Iris pigment epithelial cell (primary cell): ENCODE measurements around the gene DLD.
"Not testable (repeated sequence)": the region's sequence is repeated elsewhere in the genome, so short reads cannot be mapped to it uniquely, and the experiment has no call there.

Source experiments
- DNase-seq: peaks from one replicate; pipeline ENCODE4 v3.0.0-alpha.2; 2011; ENCODE audit warnings: low read depth

Gene DLD

GRCh38 chr7:107874605-107875446, 16.2 kb upstream of the DLD start:
- DNase-seq, result peak; percentile 76

DNA sequence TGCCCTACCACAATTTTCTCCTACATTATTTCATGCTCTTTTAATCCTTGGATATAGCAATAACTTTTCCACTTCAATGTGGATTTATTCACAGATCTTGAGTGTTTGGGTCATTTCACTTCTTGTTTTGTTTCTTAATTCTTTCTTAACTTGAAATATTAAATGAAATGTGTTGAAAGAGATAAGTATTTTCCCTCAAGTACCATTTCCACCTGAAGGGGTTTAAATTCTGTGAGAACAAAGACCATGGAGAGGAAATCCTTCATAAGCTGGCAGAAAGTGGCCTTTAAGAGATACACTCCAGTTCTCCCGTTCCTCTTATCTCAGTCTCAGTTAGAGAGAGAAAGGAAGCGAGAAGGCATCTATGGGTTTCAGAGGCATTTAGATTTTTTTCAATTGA, 14.1 kb upstream of the DLD start:
- no peak for DNase-seq

- no peak for DNase-seq
Observed at GRCh38 chr7:107877731-107878382, 13.1 kb upstream of the DLD start.

- no peak for DNase-seq
Observed at GRCh38 chr7:107878636-107879035, 12.3 kb upstream of the DLD start.

GRCh38 chr7:107879400-107880035, 11.5 kb upstream of the DLD start:
- DNase-seq, result peak; percentile 71

- no peak for DNase-seq
Observed at GRCh38 chr7:107882766-107883165, 8.2 kb upstream of the DLD start.

- no peak for DNase-seq
Observed at GRCh38 chr7:107884066-107884818, 6.7 kb upstream of the DLD start.

DNA sequence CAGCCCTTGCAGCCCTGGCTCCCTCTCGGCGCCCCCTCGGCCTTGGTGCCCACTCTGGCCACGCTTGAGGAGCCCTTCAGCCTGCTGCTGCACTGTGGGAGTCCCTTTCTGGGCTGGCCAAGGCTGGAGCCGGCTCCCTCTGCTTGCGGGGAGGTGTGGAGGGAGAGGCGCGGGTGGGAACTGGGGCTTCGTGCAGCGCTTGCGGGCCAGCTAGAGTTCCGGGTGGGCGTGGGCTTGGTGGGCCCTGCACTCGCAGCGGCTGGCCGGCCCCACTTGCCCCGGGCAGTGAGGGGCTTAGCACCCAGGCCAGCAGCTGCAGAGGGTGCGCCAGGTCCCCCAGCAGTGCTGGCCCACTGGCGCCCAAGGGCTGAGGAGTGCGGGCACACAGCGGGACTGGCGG, 3.2 kb upstream of the DLD start:
- DNase-seq, result not testable (repeated sequence)

- DNase-seq, result no peak
Observed at GRCh38 chr7:107889992-107890391, 991 bp upstream of the DLD start.

DNA sequence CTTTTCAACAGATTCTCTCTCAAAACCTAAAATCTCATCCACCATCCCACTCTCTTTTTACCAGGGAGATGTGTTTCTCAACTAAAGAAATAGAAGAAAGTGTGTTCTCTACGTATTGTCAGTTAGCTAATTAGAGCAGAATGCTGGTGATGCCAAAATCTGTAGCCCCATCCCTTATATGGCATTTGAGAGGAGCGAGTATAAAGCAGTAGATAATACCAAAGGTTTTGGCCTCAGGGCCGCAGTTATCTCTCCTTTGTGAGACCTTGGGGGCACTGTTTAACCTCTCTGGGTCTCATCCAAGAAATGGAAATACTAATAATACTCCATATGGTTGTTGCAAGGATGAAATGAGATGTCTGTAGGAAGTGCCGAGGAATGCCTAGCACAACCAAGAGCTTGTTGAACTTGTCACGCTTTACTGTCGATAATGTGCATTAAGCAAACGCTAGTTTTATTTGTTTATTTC, 456 bp upstream of the DLD start:
- no peak for DNase-seq

DNA sequence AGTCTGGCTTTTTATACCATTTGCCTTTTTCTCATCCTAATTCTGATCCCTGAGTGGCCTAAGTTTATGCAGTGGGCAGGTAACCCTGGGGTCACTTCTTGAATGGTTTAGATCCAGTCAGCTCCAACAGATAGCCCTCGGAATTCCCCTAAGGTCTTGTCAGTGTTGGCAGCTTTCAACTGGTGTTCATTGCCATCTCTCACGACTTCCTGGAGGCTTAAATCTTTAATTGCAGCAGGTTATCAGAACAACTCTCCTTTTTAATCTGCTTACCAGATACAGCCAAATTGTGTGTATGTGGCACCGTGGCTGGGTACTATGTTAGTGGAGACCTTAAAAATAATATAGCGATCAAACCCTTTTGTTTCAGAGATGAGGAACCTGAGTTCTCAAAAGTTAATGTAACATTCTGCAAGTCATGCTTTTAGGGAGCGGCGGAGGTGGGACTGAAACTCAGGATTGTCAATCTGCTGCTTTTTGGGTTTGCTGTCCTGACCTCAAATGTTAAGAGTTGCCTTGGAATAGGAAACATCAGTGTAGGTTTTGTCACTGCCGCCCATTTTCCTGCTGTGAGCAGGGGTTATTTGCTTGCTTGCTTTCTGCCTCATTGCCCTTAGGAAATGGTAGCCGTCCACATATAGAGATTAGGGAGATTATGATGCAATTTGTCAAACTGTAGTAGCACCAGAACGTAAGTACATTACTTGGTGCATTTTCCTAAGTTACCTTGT, 818 bp downstream of the DLD start:
- peak; percentile 56 for DNase-seq

- not testable (repeated sequence) for DNase-seq
Observed at GRCh38 chr7:107892367-107892741, 1.4 kb downstream of the DLD start.

- no peak for DNase-seq
Observed at GRCh38 chr7:107898997-107899594, 8.1 kb downstream of the DLD start.

- no peak for DNase-seq
Observed at GRCh38 chr7:107900496-107901015, 9.6 kb downstream of the DLD start.

DNA sequence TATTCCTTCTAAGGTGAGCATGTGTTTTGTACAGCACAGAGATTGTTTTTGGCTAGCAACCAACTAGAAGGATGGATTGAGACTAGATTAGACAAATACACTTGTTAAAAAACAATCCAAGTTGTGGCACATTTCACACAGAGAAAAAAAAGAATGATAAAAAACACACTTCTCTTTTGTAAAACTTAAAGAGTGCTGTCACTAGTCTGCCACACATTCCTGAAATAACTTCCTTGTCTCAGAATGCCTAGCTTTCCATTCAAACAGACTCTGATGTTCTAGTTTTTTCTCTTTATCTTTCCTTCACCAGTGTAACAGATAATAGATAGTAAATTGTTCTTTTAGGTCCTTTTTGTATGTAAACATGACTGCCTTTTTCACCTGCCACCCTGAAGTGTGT, 11.4 kb downstream of the DLD start:
- peak; percentile 26 for DNase-seq

GRCh38 chr7:107907790-107908189, 16.8 kb downstream of the DLD start:
- no peak for DNase-seq

DNA sequence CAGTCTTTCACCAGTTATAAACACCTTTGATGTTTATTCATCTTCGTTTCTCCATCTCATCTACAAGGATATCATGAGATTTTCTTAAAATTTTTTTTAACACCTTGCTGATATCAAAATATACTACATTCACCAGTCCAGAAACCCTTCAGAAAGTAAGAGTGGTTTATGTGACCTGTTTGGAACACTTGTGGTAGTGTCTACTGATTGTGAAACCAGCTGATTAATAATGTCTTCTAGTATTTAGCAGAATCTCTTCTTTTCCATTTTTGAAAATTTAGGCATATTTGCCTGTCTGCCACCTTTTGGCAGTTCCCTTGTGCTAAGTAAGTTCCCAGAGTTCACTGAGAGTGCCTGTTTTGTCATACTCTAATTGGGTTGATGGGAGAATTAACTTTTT, 18.5 kb downstream of the DLD start:
- DNase-seq, result no peak

GRCh38 chr7:107911981-107912380, 21.0 kb downstream of the DLD start:
- DNase-seq, result no peak

DNA sequence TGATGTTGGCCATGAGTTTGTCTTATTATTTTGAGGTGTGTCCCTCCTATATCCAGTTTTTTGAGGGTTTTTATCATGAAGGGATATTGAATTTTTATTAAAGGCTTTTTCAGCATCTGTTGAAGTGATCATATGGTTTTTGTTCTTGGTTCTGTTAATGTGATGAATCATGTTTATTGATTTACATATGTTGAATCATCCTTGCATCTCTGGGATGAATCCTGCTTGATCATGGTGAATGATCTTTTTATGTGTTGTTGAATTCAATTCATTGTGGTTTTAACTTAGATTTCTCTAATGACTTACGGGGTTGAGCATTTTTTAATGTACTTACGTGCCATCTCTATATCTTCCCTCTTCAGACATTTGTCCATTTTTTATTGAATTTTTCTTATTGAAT, 22.9 kb downstream of the DLD start:
- DNase-seq, result no peak

GRCh38 chr7:107914831-107915230, 23.8 kb downstream of the DLD start:
- no peak for DNase-seq

DNA sequence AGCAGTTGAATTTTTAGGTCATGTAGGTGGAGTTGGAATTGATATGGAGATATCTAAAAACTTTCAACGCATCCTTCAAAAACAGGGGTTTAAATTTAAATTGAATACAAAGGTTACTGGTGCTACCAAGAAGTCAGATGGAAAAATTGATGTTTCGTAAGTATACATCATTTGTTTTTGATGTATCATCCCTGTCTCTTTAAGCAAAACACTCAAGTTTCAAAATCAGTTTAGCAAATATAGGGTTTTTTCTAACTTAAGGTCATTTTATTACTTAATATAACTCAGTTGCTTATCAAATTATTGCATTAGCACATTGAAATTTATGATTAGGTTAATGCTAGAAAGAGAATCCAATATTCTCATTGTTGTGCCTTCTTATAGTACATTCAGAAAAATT, 24.6 kb downstream of the DLD start:
- no peak for DNase-seq
